Measurements from ENCODE around the gene DGAT2. TPM values are rescaled to one million over a fixed set of nuclear protein-coding genes. Genes with fewer than 3 reads are reported as not detected.

The DGAT2 gene
- total RNA-seq, 1 experiment from 2014 or later, result 1.6 TPM

- ATAC-seq, result no peak
- H3K4me3 Mint-ChIP-seq, result no peak overlapping the region
Measured at GRCh38 chr11:75793966-75794365, 25.4 kb downstream of the DGAT2 start.

More at GRCh38 chr11:75793966-75794365, 25.4 kb downstream of the DGAT2 start:
- ChIA-PET POLR2A (no interaction called here), CTCF (interaction anchor here (1.0 to 1.6 kb wide), 6 partner anchors 9 to 88 kb away, joined by 3 to 5 read pairs (median 4); no protein-coding TSS in a partner anchor)
- no peaks in the 10 kb centered on the region for H3K9me3 Mint-ChIP-seq
- H3K27ac Mint-ChIP-seq, result peak overlapping the region; percentile 27; the same call in 1 of the 2 replicates
- H3K4me1 Mint-ChIP-seq, result 0 out of 2 replicates have a peak, but pooled peaks cover under 1% of the 10 kb centered on the region
- no peak for TF ChIP-seq RORB (CRISPR knock-in tag; IDR thresholded peaks at IDR 0.05)
- no peak for TF ChIP-seq NFATC4 (CRISPR knock-in tag; IDR thresholded peaks at IDR 0.05)
- TF ChIP-seq HMGXB4 (CRISPR knock-in tag; IDR thresholded peaks at IDR 0.05), result no peak
- TF ChIP-seq SP1 (CRISPR knock-in tag; conservative IDR thresholded peaks at IDR 0.05), result no peak
- TF ChIP-seq ZNF671 (CRISPR knock-in tag; IDR thresholded peaks at IDR 0.05), result no peak
- no peak for TF ChIP-seq ZNF263 (CRISPR knock-in tag; IDR thresholded peaks at IDR 0.05; ENCODE audit: low read depth)
- no peak for TF ChIP-seq STAT6 (CRISPR knock-in tag; conservative IDR thresholded peaks at IDR 0.05; ENCODE audit: low read depth)
- no peak for TF ChIP-seq ZBTB21 (CRISPR knock-in tag; IDR thresholded peaks at IDR 0.05; ENCODE audit: borderline replicate concordance)
- no peak for TF ChIP-seq E2F1 (CRISPR knock-in tag; IDR thresholded peaks at IDR 0.05)
- TF ChIP-seq FOXP4 (CRISPR knock-in tag; IDR thresholded peaks at IDR 0.05), result no peak
- no peak for TF ChIP-seq ATF6 (CRISPR knock-in tag; IDR thresholded peaks at IDR 0.05)
- TF ChIP-seq NR3C1 (CRISPR knock-in tag; conservative IDR thresholded peaks at IDR 0.05; ENCODE audit: low read depth), result no peak
- no peaks in the 10 kb centered on the region for H3K36me3 Mint-ChIP-seq
- DNase-seq (ENCODE audit: low spot score), result no peak
- H3K27me3 Mint-ChIP-seq (ENCODE audit: low read depth), result no peaks in the 10 kb centered on the region

Data from WTC11 (cell line).